ENCODE measurements around the gene CACNB1.

CACNB1 gene

DNA sequence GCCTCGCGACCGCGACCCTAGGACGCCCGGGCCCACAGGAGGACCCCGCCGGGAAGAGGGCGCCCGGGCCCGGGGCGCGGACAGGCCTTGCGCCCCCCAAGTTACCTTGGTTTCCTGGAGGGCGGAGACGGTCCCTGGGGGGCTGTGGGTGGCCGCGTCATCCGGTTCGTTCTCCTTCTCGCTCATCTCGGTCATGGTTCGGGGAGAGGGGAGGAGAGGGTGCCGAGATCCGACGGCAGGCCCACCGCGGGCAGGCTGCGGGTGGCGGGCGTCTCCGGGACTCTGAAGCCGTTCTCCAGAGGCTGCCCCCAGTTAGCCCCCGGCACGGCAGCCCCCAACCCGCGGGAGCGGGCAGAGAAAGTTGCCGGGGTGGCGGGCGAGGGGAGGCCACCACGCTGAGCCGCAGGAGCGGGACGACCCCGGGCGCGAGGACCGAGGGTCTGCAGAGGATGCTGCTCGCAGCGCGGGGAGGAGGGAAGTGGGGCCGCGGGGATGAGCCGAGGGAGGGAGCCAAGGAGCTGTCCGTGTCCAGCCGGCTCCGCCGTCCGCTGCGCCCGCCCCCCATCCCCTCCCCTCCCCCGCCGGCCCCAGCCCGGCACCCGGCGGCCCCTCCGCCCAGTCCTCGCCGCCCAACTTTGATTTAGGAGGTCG lies 28.0 kb upstream of the CACNB1 start, which contains the start of gene STAC2:
TSS of gene STAC2 (minus strand) at position 638 of the 651 bp plus-strand sequence. CDS start at position 195, 443 bp downstream.
- Histone ChIP-seq H3K9ac (ENCODE audit: low read length) (no peak within 1 kb of the TSS), H3K4me2 (ENCODE audit: low read depth, low read length) (no peak within 1 kb of the TSS; the same call in 1 of the 2 replicates), H3K79me2 (ENCODE audit: low read length) (no peaks in the 10 kb centered on the region), H3K4me1 (ENCODE audit: low read length) (no peaks in the 10 kb centered on the region), H3K4me3 (ENCODE audit: low read length) (no peak within 1 kb of the TSS), H4K20me1 (ENCODE audit: insufficient read depth, low read length) (no peaks in the 10 kb centered on the region), H3K27ac (ENCODE audit: low read length) (no peak within 1 kb of the TSS), H3K9me2 (replicated peaks; ENCODE audit: insufficient read depth, low read length) (no peaks in the 10 kb centered on the region), H3F3A (ENCODE audit: insufficient read depth, low read length) (no peaks in the 10 kb centered on the region), H2AFZ (ENCODE audit: low read length) (no peak within 1 kb of the TSS), H3K36me3 (replicated peaks; ENCODE audit: insufficient read depth, low read length) (no peaks in the 10 kb centered on the region), H3K27me3 (replicated peaks; ENCODE audit: insufficient read depth, low read length) (peaks cover 42% of the 10 kb centered on the region), H3K9me3 (replicated peaks; ENCODE audit: insufficient read depth, low read length) (no peaks in the 10 kb centered on the region)
- TF ChIP-seq EZH2phosphoT487 (IDR thresholded peaks at IDR 0.05; ENCODE audit: low read length) = no peak
- peak; percentile 68 for TF ChIP-seq EZH2 (optimal IDR thresholded peaks at IDR 0.05; ENCODE audit: low read depth, low read length)
- DNase-seq = no peak

GRCh38 chr17:39224778-39225307 lies 27.4 kb upstream of the CACNB1 start:
- Histone ChIP-seq H3K4me3 (ENCODE audit: low read length) (no peak overlapping the region), H3K9ac (ENCODE audit: low read length) (no peak overlapping the region), H3K27me3 (replicated peaks; ENCODE audit: insufficient read depth, low read length) (peaks cover 42% of the 10 kb centered on the region), H3K36me3 (replicated peaks; ENCODE audit: insufficient read depth, low read length) (no peaks in the 10 kb centered on the region), H3K4me1 (ENCODE audit: low read length) (no peaks in the 10 kb centered on the region), H3K4me2 (ENCODE audit: low read depth, low read length) (no peak overlapping the region), H3K9me2 (replicated peaks; ENCODE audit: insufficient read depth, low read length) (no peaks in the 10 kb centered on the region), H3K79me2 (ENCODE audit: low read length) (no peaks in the 10 kb centered on the region), H4K20me1 (ENCODE audit: insufficient read depth, low read length) (no peaks in the 10 kb centered on the region), H3K9me3 (replicated peaks; ENCODE audit: insufficient read depth, low read length) (no peaks in the 10 kb centered on the region), H2AFZ (ENCODE audit: low read length) (no peak overlapping the region), H3K27ac (ENCODE audit: low read length) (no peak overlapping the region), H3F3A (ENCODE audit: insufficient read depth, low read length) (no peaks in the 10 kb centered on the region)
- no peak for DNase-seq
- no peak for TF ChIP-seq EZH2 (optimal IDR thresholded peaks at IDR 0.05; ENCODE audit: low read depth, low read length)
- TF ChIP-seq, protein P1, sequence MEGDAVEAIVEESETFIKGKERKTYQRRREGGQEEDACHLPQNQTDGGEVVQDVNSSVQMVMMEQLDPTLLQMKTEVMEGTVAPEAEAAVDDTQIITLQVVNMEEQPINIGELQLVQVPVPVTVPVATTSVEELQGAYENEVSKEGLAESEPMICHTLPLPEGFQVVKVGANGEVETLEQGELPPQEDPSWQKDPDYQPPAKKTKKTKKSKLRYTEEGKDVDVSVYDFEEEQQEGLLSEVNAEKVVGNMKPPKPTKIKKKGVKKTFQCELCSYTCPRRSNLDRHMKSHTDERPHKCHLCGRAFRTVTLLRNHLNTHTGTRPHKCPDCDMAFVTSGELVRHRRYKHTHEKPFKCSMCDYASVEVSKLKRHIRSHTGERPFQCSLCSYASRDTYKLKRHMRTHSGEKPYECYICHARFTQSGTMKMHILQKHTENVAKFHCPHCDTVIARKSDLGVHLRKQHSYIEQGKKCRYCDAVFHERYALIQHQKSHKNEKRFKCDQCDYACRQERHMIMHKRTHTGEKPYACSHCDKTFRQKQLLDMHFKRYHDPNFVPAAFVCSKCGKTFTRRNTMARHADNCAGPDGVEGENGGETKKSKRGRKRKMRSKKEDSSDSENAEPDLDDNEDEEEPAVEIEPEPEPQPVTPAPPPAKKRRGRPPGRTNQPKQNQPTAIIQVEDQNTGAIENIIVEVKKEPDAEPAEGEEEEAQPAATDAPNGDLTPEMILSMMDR (IDR thresholded peaks at IDR 0.05; ENCODE audit: low read length) = no peak
- no peak for TF ChIP-seq EZH2phosphoT487 (IDR thresholded peaks at IDR 0.05; ENCODE audit: low read length)

GRCh38 chr17:39223907-39224777 lies 26.7 kb upstream of the CACNB1 start:
- Histone ChIP-seq H3K4me2 (ENCODE audit: low read depth, low read length) (no peak overlapping the region), H3K79me2 (ENCODE audit: low read length) (no peaks in the 10 kb centered on the region), H4K20me1 (ENCODE audit: insufficient read depth, low read length) (no peaks in the 10 kb centered on the region), H3K4me1 (ENCODE audit: low read length) (no peaks in the 10 kb centered on the region), H2AFZ (ENCODE audit: low read length) (no peak overlapping the region), H3K9me2 (replicated peaks; ENCODE audit: insufficient read depth, low read length) (no peaks in the 10 kb centered on the region), H3K4me3 (ENCODE audit: low read length) (no peak overlapping the region), H3K27ac (ENCODE audit: low read length) (no peak overlapping the region), H3K36me3 (replicated peaks; ENCODE audit: insufficient read depth, low read length) (no peaks in the 10 kb centered on the region), H3F3A (ENCODE audit: insufficient read depth, low read length) (no peaks in the 10 kb centered on the region), H3K9ac (ENCODE audit: low read length) (no peak overlapping the region), H3K9me3 (replicated peaks; ENCODE audit: insufficient read depth, low read length) (no peaks in the 10 kb centered on the region), H3K27me3 (replicated peaks; ENCODE audit: insufficient read depth, low read length) (peaks cover 43% of the 10 kb centered on the region)
- no peak for TF ChIP-seq EZH2 (optimal IDR thresholded peaks at IDR 0.05; ENCODE audit: low read depth, low read length)
- DNase-seq = no peak
